ENCODE measurements around the gene TJAP1.

Gene TJAP1

GRCh38 chr6:43477235-43478007 is at the start of gene TJAP1:
TSS of gene TJAP1 (plus strand) at chr6:43477570. CDS start at chr6:43499002, 21,432 bp downstream.
- peak within 1 kb of the TSS; percentile 92 for H3K4me3 Mint-ChIP-seq
- peak; percentile 100 for DNase-seq
- peak within 1 kb of the TSS; percentile 79 for H3K27ac Mint-ChIP-seq
- H3K27me3 Mint-ChIP-seq, result peaks cover 2% of the 10 kb centered on the region
- H3K4me1 Mint-ChIP-seq, result peaks cover 46% of the 10 kb centered on the region
- ATAC-seq, result peak; percentile 99
- H3K36me3 Mint-ChIP-seq (ENCODE audit: low read depth), result peaks cover 4% of the 10 kb centered on the region
- H3K9me3 Mint-ChIP-seq, result no peaks in the 10 kb centered on the region

- Mint-ChIP-seq H3K27ac (peak overlapping the region; percentile 96), H3K4me3 (peak overlapping the region; percentile 94), H3K27me3 (no peaks in the 10 kb centered on the region), H3K9me3 (no peaks in the 10 kb centered on the region), H3K36me3 (ENCODE audit: low read depth) (peaks cover 2% of the 10 kb centered on the region), H3K4me1 (peaks cover 19% of the 10 kb centered on the region)
- no peak for DNase-seq
- peak; percentile 39 for ATAC-seq
Observed at GRCh38 chr6:43428112-43428570, 49.2 kb upstream of the TJAP1 start.

GRCh38 chr6:43428874-43429273 is 48.5 kb upstream of the TJAP1 start:
- DNase-seq (no peak), ATAC-seq (no peak)
- Mint-ChIP-seq H3K9me3 (no peaks in the 10 kb centered on the region), H3K27me3 (no peaks in the 10 kb centered on the region), H3K4me1 (peaks cover 19% of the 10 kb centered on the region), H3K4me3 (peak overlapping the region; percentile 94), H3K27ac (peak overlapping the region; percentile 96), H3K36me3 (ENCODE audit: low read depth) (peaks cover 2% of the 10 kb centered on the region)

- no peak for DNase-seq
- no peak for ATAC-seq
- peaks cover 4% of the 10 kb centered on the region for H3K36me3 Mint-ChIP-seq (ENCODE audit: low read depth)
- no peak overlapping the region for H3K27ac Mint-ChIP-seq
- no peaks in the 10 kb centered on the region for H3K9me3 Mint-ChIP-seq
- no peak overlapping the region for H3K4me3 Mint-ChIP-seq
- H3K27me3 Mint-ChIP-seq, result no peaks in the 10 kb centered on the region
- peaks cover 16% of the 10 kb centered on the region for H3K4me1 Mint-ChIP-seq
Observed at GRCh38 chr6:43432009-43432945, 45.1 kb upstream of the TJAP1 start.

- no peak for ATAC-seq
- Mint-ChIP-seq H3K27me3 (no peaks in the 10 kb centered on the region), H3K4me3 (no peak overlapping the region), H3K27ac (no peak overlapping the region), H3K9me3 (no peaks in the 10 kb centered on the region), H3K4me1 (peaks cover 15% of the 10 kb centered on the region), H3K36me3 (ENCODE audit: low read depth) (peaks cover 4% of the 10 kb centered on the region)
- DNase-seq, result no peak
Observed at GRCh38 chr6:43433148-43433547, 44.2 kb upstream of the TJAP1 start.

DNA sequence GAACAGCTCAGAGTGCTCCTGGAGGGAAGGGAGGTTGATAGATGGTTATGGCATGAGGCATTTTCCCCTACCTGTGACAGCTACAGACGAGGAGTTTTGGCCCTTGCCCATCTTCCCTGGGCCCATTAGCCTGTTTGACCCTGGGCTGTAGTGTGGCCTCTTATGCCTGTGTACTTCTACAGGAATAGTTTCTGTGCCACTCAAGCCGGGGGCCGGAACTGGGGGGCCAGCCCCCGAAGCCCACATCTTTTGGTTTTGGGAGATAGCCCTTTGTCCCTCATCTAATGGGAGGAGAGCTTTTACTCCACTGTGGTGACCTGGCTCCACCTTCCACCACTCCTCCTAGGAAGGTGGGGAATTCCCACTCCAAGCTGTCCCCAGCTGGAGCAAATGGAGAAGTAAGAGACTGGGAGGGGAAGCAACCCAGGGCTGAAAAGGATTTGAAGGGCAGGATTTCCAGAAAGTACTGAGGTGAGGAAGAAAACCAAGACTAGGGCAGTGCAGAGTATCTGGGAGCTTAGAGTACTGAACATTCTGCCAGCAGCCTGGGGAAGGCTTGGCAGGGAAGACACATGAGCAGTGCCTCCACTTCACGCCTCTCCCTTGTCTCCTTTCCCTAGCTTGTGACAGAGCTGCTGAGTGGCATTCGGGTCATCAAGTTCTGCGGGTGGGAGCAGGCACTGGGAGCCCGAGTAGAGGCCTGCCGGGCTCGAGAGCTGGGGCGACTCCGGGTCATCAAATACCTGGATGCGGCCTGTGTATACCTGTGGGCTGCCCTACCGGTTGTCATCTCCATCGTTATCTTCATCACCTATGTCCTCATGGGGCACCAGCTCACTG is 43.1 kb upstream of the TJAP1 start:
- H3K27me3 Mint-ChIP-seq, result no peaks in the 10 kb centered on the region
- peaks cover 2% of the 10 kb centered on the region for H3K36me3 Mint-ChIP-seq (ENCODE audit: low read depth)
- no peak overlapping the region for H3K27ac Mint-ChIP-seq
- DNase-seq, result no peak
- no peak overlapping the region for H3K4me3 Mint-ChIP-seq
- H3K9me3 Mint-ChIP-seq, result no peaks in the 10 kb centered on the region
- no peak for ATAC-seq
- peaks cover 7% of the 10 kb centered on the region for H3K4me1 Mint-ChIP-seq

DNA sequence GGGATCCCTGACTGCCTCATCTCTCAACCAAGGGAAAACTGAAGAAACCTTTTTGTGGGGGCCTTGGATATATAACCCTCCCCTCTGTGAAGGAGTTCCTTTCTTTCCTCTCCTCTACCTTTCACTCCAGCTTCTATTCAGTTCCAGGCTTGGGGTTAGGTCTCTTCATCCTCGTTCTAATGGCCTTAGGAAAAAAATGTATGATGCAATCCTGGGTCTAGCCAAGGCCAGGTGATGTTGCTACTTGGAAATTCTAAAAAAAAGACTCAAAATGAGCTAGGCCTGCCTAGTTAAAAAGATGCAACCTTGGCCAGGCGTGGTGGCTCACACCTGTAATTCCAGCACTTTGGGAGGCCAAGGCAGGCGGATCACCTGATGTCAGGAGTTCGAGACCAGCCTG is 42.4 kb upstream of the TJAP1 start:
- no peak for ATAC-seq
- peaks cover 7% of the 10 kb centered on the region for H3K4me1 Mint-ChIP-seq
- H3K27me3 Mint-ChIP-seq, result no peaks in the 10 kb centered on the region
- peaks cover 2% of the 10 kb centered on the region for H3K36me3 Mint-ChIP-seq (ENCODE audit: low read depth)
- no peak for DNase-seq
- H3K27ac Mint-ChIP-seq, result no peak overlapping the region
- H3K9me3 Mint-ChIP-seq, result no peaks in the 10 kb centered on the region
- no peak overlapping the region for H3K4me3 Mint-ChIP-seq

- no peak for DNase-seq
- Mint-ChIP-seq H3K27ac (no peak overlapping the region), H3K4me3 (no peak overlapping the region), H3K36me3 (ENCODE audit: low read depth) (peaks cover 2% of the 10 kb centered on the region), H3K27me3 (no peaks in the 10 kb centered on the region), H3K9me3 (no peaks in the 10 kb centered on the region), H3K4me1 (peaks cover 5% of the 10 kb centered on the region)
- no peak for ATAC-seq
Observed at GRCh38 chr6:43435682-43436437, 41.5 kb upstream of the TJAP1 start.

DNA sequence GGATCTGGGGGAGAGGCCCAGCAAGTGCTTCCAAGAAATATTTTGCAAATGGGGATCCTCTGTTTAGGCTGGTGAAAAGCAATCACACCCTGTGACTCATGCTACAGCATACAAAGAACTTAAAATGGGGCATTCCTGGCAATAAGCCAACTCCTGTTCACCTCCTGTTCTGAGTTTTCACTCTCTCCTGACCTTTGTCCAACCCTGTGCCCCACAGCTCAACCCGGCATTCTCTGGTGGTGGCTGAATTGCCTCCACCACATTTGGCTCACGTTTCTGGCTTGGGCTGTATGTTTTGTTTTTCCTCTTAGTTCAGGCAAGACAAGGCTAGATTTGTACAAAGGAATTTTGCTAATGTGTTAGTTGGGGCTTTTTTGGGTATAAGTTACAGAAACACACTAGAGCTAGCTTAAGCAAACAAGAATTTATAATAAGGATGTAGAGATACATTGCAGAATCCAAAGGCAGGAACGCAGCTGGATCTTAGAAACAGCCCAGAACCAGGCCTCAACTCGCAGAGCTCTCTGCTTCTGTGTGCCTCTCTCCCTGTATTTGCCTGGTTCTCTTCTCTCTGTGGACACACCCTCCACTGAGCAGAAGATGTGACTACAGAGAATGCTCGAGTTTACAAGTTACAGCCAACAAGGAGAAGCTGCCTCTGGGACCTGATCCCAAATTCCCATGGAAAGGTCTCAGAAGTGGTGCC is 40.6 kb upstream of the TJAP1 start:
- Mint-ChIP-seq H3K27me3 (no peaks in the 10 kb centered on the region), H3K27ac (peak overlapping the region; percentile 19), H3K9me3 (no peaks in the 10 kb centered on the region), H3K36me3 (ENCODE audit: low read depth) (peaks cover 2% of the 10 kb centered on the region), H3K4me3 (no peak overlapping the region), H3K4me1 (peaks cover 5% of the 10 kb centered on the region)
- DNase-seq (no peak), ATAC-seq (peak; percentile 44)

DNA sequence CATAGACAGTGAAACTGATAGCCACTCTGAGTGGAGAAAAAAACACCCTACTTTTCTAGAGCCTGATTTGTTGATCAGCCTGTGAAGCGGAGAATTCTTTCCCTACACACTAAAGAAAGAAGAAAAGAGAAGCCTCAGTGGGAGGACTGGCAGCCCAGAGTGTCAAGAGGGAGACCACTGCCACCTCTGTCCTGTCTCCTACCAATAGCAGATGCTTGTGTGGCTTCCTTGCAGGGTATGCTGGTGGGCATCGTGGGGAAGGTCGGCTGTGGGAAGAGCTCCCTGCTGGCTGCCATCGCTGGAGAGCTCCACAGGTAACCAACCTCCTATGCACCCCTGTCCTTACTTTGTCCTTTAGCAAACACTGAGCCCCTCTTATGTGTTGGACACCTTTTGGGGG is 39.7 kb upstream of the TJAP1 start:
- ATAC-seq, result no peak
- no peaks in the 10 kb centered on the region for H3K27me3 Mint-ChIP-seq
- no peak overlapping the region for H3K27ac Mint-ChIP-seq
- no peaks in the 10 kb centered on the region for H3K9me3 Mint-ChIP-seq
- no peak overlapping the region for H3K4me3 Mint-ChIP-seq
- H3K36me3 Mint-ChIP-seq (ENCODE audit: low read depth), result peaks cover 2% of the 10 kb centered on the region
- H3K4me1 Mint-ChIP-seq, result peaks cover 5% of the 10 kb centered on the region
- DNase-seq, result no peak

DNA sequence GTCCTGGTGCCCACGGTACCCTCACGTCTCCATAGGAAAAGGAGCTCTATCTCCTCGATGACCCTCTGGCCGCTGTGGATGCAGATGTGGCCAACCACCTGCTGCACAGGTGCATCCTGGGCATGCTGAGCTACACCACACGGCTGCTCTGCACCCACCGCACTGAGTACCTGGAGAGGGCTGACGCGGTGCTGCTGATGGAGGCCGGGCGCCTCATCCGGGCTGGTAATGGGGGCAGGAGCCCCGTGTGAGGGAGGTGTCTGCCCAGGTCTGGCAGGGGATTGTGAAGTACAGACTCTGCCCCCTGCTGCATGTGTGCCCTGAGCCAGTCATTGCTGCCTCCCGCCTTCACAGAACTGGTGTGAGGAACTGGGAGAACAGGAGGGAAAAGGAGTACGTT is 34.4 kb upstream of the TJAP1 start:
- H3K27me3 Mint-ChIP-seq, result no peaks in the 10 kb centered on the region
- H3K27ac Mint-ChIP-seq, result no peak overlapping the region
- ATAC-seq, result no peak
- H3K36me3 Mint-ChIP-seq (ENCODE audit: low read depth), result peaks cover 2% of the 10 kb centered on the region
- no peak overlapping the region for H3K4me3 Mint-ChIP-seq
- no peak for DNase-seq
- no peaks in the 10 kb centered on the region for H3K4me1 Mint-ChIP-seq
- H3K9me3 Mint-ChIP-seq, result no peaks in the 10 kb centered on the region

- Mint-ChIP-seq H3K36me3 (ENCODE audit: low read depth) (peaks cover 2% of the 10 kb centered on the region), H3K9me3 (no peaks in the 10 kb centered on the region), H3K27me3 (no peaks in the 10 kb centered on the region), H3K4me1 (no peaks in the 10 kb centered on the region), H3K27ac (no peak overlapping the region), H3K4me3 (no peak overlapping the region)
- DNase-seq (no peak), ATAC-seq (no peak)
Observed at GRCh38 chr6:43444036-43444435, 33.3 kb upstream of the TJAP1 start.

- no peaks in the 10 kb centered on the region for H3K9me3 Mint-ChIP-seq
- no peaks in the 10 kb centered on the region for H3K4me1 Mint-ChIP-seq
- H3K27ac Mint-ChIP-seq, result no peak overlapping the region
- no peak overlapping the region for H3K4me3 Mint-ChIP-seq
- peaks cover 2% of the 10 kb centered on the region for H3K36me3 Mint-ChIP-seq (ENCODE audit: low read depth)
- no peak for DNase-seq
- ATAC-seq, result no peak
- H3K27me3 Mint-ChIP-seq, result no peaks in the 10 kb centered on the region
Observed at GRCh38 chr6:43444582-43444981, 32.8 kb upstream of the TJAP1 start.
